ENCODE results near the gene RASGRP4.
"Not testable (repeated sequence)": the region's sequence is repeated elsewhere in the genome, so short reads cannot be mapped to it uniquely, and the experiment has no call there.

The RASGRP4 gene

DNA sequence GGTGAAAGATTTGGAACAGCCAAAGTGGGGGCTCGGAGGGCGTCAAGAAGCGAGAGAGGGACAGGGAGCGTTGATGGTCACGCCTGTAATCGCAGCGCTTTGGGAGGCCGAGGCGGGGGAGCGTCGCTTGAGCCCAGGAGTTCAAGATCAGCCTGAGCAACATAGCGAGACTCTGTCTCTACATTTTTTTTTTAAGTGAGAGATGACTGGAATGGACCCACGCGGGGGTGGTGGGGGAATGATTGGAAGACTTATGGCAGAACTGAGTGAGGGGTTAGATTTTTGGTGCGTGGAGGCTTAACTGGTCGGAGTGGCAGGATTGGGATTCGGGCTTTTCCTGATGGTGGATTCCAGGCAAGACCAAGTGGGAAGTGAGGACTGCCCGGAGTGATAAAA, 50.9 kb downstream of the RASGRP4 start:
- no peak for DNase-seq (ENCODE audit: low spot score in 2 of 2)
- H3K4me3 ChIP-seq: peak overlapping the region; percentile 96
- no peaks in the 10 kb centered on the region for H3K27me3 ChIP-seq (ENCODE audit: low read depth)
- H3K9me3 ChIP-seq: no peaks in the 10 kb centered on the region
- peaks cover 3% of the 10 kb centered on the region for H3K4me1 ChIP-seq
- peaks cover 35% of the 10 kb centered on the region for H3K36me3 ChIP-seq (replicated peaks)
- in situ Hi-C loops (cut with MboI; ENCODE audit: low sequenced_read_pairs): no loop called here

DNA sequence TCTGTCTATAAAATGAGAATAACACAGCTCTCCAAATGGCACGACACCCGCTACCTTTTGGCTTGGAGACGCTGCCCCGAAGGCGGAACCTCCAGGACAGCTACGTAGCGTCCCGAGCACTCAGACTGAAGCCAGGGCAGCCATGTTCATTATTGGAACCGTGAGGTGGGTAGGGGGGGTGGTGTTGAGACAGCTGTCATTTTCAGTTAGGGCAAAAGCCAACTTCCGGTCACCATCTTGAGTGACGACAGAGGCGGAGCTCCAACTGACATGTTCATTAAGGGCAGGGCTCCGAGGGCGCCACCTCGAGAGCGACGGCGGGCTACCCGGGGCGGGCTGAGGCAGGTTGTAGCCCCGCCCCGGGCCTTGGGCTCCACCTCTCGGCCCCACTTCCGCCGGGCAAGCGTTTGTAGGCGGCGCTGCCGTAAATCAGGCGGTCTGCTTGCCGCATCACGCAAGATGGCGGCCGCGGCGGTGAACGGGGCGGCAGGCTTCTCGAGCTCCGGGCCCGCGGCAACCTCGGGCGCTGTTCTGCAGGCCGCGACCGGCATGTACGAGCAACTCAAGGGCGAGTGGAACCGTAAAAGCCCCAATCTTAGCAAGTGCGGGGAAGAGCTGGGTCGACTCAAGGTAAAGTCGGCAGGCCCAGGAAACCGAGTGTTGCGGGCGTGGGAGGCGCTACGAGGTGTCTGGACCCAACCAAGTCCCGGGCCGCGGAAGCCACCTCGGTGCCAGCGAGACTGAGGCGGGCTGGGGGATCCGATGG, 51.5 kb downstream of the RASGRP4 start, which contains the start of gene PSMD8:
Gene PSMD8, plus strand, starts transcription at position 240 of the 766 bp plus-strand sequence. Its CDS starts 31 bp downstream, at position 271.
- Histone ChIP-seq H3K9me3 (no peaks in the 10 kb centered on the region), H3K4me3 (peak within 1 kb of the TSS; percentile 96), H3K27me3 (ENCODE audit: low read depth) (no peaks in the 10 kb centered on the region), H3K36me3 (replicated peaks) (peaks cover 29% of the 10 kb centered on the region), H3K4me1 (peaks cover 3% of the 10 kb centered on the region)
- in situ Hi-C loops (cut with MboI; ENCODE audit: low sequenced_read_pairs): no loop called here
- DNase-seq (ENCODE audit: low spot score in 2 of 2): peak; percentile 98 to 99

- Histone ChIP-seq H3K36me3 (replicated peaks) (peaks cover 23% of the 10 kb centered on the region), H3K4me1 (peaks cover 3% of the 10 kb centered on the region), H3K4me3 (peak overlapping the region; percentile 96), H3K9me3 (no peaks in the 10 kb centered on the region), H3K27me3 (ENCODE audit: low read depth) (no peaks in the 10 kb centered on the region)
- DNase-seq (ENCODE audit: low spot score in 2 of 2): no peak
- in situ Hi-C loops (cut with MboI; ENCODE audit: low sequenced_read_pairs): no loop called here
These were observed 52.1 kb downstream of the RASGRP4 start for GRCh38 chr19:38373907-38374331.

DNA sequence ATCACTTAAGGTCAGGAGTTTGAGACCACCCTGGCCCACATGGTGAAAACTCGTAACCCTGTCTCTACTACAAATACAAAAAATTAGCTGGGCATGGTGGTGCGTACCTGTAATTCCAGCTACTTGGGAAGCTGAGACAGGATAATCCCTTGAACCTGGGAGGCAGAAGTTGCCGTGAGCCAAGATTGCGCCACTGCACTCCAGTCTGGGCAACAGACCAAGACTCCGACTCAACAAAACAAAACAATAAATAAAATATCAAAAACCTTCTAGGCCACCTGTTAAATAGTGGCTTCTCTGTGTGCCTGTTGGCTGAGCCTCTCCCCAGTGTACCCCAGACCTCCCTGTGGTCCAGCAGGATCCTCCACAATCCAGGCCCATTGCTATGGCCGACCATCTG, 54.9 kb downstream of the RASGRP4 start:
- no peak for DNase-seq (ENCODE audit: low spot score in 2 of 2)
- peaks cover 1% of the 10 kb centered on the region for H3K36me3 ChIP-seq (replicated peaks)
- peaks cover 1% of the 10 kb centered on the region for H3K4me1 ChIP-seq
- H3K4me3 ChIP-seq: no peak overlapping the region
- H3K27me3 ChIP-seq (ENCODE audit: low read depth): no peaks in the 10 kb centered on the region
- in situ Hi-C loops (cut with MboI; ENCODE audit: low sequenced_read_pairs): no loop called here
- H3K9me3 ChIP-seq: no peaks in the 10 kb centered on the region

DNA sequence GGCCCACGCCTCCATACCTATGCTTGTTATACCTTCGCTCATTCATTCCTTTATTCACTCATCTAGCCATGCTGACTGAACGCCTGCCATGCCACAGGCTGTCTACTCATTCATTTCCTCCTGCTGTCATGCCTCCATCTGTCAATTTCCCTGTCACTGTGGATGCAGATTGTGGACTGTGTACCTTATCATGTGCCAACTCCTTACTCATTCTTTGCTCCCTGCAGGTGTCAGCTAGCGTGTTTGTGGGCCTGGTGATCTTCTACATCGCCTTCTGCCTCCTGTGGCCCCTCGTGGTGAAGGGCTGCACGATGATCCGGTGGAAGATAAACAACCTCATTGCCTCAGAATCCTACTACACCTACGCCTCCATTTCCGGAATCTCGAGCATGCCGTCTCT, 55.7 kb downstream of the RASGRP4 start:
- in situ Hi-C loops (cut with MboI; ENCODE audit: low sequenced_read_pairs): no loop called here
- no peak for DNase-seq (ENCODE audit: low spot score in 2 of 2)
- Histone ChIP-seq H3K4me3 (no peak overlapping the region), H3K9me3 (no peaks in the 10 kb centered on the region), H3K27me3 (ENCODE audit: low read depth) (no peaks in the 10 kb centered on the region), H3K36me3 (replicated peaks) (no peaks in the 10 kb centered on the region), H3K4me1 (no peaks in the 10 kb centered on the region; the same call in 1 of the 2 replicates)

GRCh38 chr19:38369584-38369983, 56.4 kb downstream of the RASGRP4 start:
- Histone ChIP-seq H3K27me3 (ENCODE audit: low read depth) (no peaks in the 10 kb centered on the region), H3K9me3 (peaks cover 3% of the 10 kb centered on the region), H3K4me1 (no peaks in the 10 kb centered on the region; the same call in 1 of the 2 replicates), H3K36me3 (replicated peaks) (no peaks in the 10 kb centered on the region), H3K4me3 (no peak overlapping the region)
- in situ Hi-C loops (cut with MboI; ENCODE audit: low sequenced_read_pairs): no loop called here
- no peak for DNase-seq (ENCODE audit: low spot score in 2 of 2)

GRCh38 chr19:38367041-38367440, 59.0 kb downstream of the RASGRP4 start:
- H3K27me3 ChIP-seq (ENCODE audit: low read depth): no peaks in the 10 kb centered on the region
- in situ Hi-C loops (cut with MboI; ENCODE audit: low sequenced_read_pairs): no loop called here

GRCh38 chr19:38362946-38363688, 62.9 kb downstream of the RASGRP4 start:
- H3K9me3 ChIP-seq; DNase-seq (ENCODE audit: low spot score in 2 of 2); in situ Hi-C loops (cut with MboI; ENCODE audit: low sequenced_read_pairs): not testable (repeated sequence)

More at GRCh38 chr19:38367041-38367440, 59.0 kb downstream of the RASGRP4 start:
- H3K36me3 ChIP-seq (replicated peaks): no peaks in the 10 kb centered on the region
- H3K9me3 ChIP-seq: peaks cover 4% of the 10 kb centered on the region
- peaks cover 5% of the 10 kb centered on the region for H3K4me1 ChIP-seq
- DNase-seq (ENCODE audit: low spot score in 2 of 2): no peak
- no peak overlapping the region for H3K4me3 ChIP-seq

DNA sequence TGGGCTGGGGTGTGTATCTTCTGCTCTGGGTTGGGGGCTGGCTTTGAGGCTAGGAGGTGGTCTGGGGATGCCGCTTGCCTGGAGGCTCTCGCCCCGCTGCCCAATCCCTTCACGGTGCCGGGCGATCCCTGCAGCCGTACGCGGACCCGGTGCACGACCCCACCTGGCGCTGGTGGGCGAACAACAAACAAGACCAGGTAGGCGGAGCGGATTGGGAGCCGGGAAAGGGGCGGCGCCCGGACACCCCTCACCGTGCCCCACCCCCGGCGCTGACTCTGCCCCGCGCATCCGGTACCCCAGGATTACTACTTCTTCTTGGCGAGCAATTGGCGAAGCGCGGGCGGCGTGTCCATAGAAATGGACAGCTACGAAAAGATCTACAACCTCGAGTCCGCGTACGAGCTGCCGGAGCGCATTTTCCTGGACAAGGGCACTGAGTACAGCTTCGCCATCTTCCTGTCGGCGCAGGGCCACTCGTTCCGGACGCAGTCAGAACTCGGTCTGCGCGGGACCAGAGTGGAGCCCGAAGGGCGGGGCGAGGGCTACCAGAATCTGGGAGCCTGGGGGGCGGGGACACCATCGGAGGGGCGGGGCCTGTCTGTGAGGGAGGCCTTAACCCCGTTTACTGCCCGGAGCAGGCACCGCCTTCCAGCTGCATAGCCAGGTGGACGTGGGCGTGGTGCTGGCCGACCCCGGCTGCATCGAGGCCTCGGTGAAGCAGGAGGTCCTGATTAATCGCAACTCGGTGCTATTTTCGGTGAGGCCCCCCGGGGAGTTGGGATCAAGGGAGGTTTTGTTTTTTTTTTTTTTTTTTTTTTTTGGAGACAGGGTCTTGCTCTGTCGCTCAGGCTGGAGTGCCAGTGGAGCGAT, 63.7 kb downstream of the RASGRP4 start:
- Histone ChIP-seq H3K9me3 (peaks cover 4% of the 10 kb centered on the region), H3K27me3 (ENCODE audit: low read depth) (peaks cover 9% of the 10 kb centered on the region; the same call in 1 of the 2 replicates), H3K36me3 (replicated peaks) (no peaks in the 10 kb centered on the region), H3K4me3 (peak overlapping the region; percentile 40), H3K4me1 (peaks cover 11% of the 10 kb centered on the region)
- in situ Hi-C loops (cut with MboI; ENCODE audit: low sequenced_read_pairs): no loop called here
- peak; percentile 74 to 96 for DNase-seq (ENCODE audit: low spot score in 2 of 2)

More at GRCh38 chr19:38362946-38363688, 62.9 kb downstream of the RASGRP4 start:
- H3K27me3 ChIP-seq (ENCODE audit: low read depth); H3K36me3 ChIP-seq (replicated peaks); H3K4me3 ChIP-seq: not testable (repeated sequence)
- peaks cover 11% of the 10 kb centered on the region for H3K4me1 ChIP-seq

- peaks cover 4% of the 10 kb centered on the region for H3K9me3 ChIP-seq
- in situ Hi-C loops (cut with MboI; ENCODE audit: low sequenced_read_pairs): no loop called here
- peaks cover 9% of the 10 kb centered on the region; the same call in 1 of the 2 replicates for H3K27me3 ChIP-seq (ENCODE audit: low read depth)
- H3K4me3 ChIP-seq: peak overlapping the region; percentile 40
- peaks cover 11% of the 10 kb centered on the region for H3K4me1 ChIP-seq
- H3K36me3 ChIP-seq (replicated peaks): no peaks in the 10 kb centered on the region
- peak; percentile 90 to 97 for DNase-seq (ENCODE audit: low spot score in 2 of 2)
These were observed 64.4 kb downstream of the RASGRP4 start for GRCh38 chr19:38361633-38362075.

DNA sequence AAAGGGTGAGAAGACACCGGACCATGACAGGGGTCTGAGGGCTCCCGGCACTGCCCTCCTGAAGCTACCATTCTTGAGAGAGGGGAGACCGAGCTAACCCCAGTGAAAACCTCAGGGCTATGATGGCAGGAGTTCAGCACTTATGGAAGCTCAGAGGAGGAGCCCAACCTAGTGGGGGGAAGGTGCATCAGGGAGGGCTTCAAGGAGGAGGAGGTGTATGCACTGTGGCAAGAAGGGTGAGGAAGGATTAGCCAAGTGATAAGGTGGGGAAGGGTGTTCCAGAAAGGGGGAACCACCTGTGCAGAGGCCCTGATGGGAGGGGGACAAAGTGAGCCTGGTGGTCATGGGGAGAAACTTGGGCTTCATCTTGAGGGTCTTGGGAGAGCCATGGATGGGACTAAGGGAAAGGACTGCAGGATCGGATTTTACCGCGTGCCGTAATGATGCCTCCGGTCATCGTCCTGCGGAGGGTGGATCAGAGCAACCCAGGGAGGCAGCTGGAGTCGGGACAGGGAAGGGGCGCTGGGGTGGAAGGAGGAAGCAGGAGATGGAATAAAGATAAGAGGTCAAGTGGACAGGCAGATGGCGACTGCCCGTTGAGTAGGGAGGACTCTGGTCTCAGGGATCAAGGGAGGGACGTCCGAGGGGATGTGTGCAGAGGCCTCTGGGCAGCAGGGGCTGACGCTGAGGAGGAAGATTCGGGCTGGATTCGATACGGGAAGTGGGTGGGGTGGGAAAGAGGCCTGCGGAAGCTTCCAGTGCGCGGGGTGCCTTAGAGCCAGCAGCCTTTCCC, 65.0 kb downstream of the RASGRP4 start:
- in situ Hi-C loops (cut with MboI; ENCODE audit: low sequenced_read_pairs): no loop called here
- Histone ChIP-seq H3K36me3 (replicated peaks) (no peaks in the 10 kb centered on the region), H3K27me3 (ENCODE audit: low read depth) (peaks cover 9% of the 10 kb centered on the region; the same call in 1 of the 2 replicates), H3K9me3 (peaks cover 4% of the 10 kb centered on the region), H3K4me3 (peak overlapping the region; percentile 40), H3K4me1 (peaks cover 11% of the 10 kb centered on the region)
- DNase-seq (ENCODE audit: low spot score in 2 of 2): no peak

- Histone ChIP-seq H3K27me3 (ENCODE audit: low read depth) (peaks cover 9% of the 10 kb centered on the region; the same call in 1 of the 2 replicates), H3K36me3 (replicated peaks) (no peaks in the 10 kb centered on the region), H3K4me3 (no peak overlapping the region), H3K4me1 (peaks cover 11% of the 10 kb centered on the region), H3K9me3 (peaks cover 4% of the 10 kb centered on the region)
- DNase-seq (ENCODE audit: low spot score in 2 of 2): no peak
- in situ Hi-C loops (cut with MboI; ENCODE audit: low sequenced_read_pairs): no loop called here
These were observed 65.7 kb downstream of the RASGRP4 start for GRCh38 chr19:38360351-38360750.
